HG03196 (cell line): ENCODE measurements around the gene RSBN1L.

Experiments used
- ATAC-seq: cut with Tn5 transposase; IDR thresholded peaks from one replicate; pipeline ENCODE4 v1.9.1; 2021; ENCODE audit not compliant: unreplicated experiment

The RSBN1L gene

DNA sequence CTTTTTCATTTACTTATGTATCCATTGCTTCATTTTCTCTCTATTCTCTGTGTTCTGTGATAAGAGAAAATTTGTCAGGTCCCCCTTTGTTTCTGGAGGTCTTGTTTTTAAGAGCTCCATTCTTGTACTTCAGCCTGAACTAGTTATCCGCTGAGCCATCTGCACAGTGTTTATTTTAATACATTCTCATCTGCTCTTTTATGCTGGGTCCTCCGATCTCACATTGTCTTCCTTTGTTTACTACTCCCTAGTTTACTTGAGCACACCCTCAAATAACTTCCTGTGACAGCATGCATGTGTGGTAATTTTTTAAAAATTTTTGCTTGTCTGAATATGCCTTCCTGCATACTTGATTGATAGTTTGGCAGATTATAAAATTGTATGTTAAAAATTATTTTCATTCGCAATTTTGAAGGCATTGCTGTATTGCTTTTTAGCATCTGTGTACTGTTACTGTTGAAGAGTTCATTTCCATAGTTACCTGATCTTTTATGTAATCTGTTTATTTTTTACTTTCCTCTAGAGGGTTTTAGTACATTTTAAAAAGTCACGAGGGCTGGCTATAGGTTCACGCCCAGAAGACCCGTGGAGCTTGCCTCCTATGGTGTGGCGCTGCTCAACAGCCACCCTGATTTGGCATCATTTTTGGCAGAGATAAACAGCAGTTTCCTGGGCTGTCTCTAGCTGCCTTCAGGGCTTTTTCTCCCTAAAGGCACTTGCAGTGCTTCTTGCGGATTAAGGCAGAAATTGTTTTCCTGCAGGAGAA, 31.9 kb downstream of the RSBN1L start:
- no peak for ATAC-seq

DNA sequence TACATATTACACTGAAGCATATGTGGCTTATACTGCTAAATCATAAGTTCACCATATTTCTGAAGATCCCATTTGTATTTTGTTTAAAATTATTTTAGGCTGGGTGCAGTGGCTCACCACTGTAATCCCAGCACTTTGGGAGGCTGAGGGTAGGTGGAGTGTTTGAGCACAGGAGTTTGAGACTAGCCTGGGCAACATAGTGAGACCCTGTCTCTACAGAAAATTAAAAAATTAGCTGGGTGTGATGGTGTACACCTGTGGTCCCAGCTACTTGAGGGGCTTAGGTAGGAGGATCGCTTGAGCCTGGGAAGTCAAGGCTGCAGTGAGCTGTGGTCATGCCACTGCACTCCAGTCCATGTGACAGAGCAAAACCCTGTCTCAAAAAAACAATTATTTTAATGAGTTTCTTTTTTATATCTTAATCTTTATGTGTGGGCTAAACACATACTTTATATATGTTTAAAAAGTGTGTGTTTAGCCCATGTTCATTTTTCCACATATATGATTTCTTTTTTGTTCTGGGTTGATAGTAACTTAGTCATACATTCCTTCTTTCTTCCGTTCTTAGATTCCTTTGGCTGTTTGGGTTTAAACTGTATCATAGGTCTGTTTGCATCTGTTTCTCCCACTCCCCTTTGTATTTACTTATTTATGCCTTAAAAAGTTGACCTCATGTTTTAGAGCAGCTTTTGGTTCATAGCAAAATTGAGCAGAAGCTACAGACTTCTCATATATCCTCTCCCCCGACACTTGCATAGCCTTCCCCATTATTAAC, 33.5 kb downstream of the RSBN1L start:
- ATAC-seq, result no peak

DNA sequence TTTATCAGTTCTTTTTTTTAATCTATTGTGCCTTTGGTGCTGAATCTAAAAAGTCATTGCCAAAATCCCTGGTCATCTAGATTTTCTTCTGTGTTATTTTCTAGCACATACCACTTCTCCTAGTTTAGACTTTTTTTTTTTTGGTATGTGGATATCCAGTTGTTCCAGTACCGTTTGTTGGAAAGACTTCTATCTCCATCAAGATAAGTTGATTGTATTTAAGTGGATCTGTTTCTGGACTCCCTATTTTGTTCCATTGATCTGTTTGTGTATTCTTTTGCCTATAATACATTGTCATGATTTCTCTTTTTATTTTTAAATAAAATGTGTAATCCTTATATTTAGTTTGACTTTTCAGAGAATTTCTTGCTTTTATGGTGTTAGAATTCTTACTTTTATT, 35.5 kb downstream of the RSBN1L start:
- ATAC-seq, result no peak

DNA sequence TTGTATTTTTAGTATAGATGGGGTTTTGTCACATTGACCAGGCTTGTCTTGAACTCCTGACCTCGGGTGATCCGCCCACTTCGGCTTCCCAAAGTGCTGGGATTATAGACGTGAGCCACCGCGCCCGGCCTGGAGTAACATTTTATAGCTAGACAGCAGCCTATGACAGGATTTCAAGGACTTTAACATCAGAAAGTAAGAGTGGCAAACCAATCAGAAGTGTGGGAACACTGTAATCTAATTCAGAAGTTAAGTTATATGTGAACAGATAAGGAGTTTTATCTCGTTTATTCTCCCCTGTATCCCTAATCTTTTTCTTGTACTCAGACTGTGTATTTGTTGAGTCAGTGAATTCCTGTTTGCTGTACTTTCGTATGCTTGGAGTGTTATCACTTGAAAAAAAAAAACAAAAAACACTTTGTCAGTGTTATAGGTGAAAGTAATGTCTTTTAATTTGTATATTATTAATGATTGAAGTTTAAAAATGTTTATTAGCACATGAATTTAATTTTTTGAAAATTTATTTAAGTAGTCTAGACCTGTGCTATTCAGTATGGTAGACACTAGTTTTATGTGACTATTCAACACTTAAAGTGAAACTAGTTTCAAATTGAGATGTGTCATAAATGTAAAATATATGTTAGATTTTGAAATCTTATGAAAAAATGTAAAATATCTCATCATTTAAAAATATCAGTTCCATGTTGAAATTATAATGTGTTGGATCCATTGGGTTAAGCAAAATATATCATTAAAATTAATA, 38.6 kb downstream of the RSBN1L start:
- no peak for ATAC-seq

DNA sequence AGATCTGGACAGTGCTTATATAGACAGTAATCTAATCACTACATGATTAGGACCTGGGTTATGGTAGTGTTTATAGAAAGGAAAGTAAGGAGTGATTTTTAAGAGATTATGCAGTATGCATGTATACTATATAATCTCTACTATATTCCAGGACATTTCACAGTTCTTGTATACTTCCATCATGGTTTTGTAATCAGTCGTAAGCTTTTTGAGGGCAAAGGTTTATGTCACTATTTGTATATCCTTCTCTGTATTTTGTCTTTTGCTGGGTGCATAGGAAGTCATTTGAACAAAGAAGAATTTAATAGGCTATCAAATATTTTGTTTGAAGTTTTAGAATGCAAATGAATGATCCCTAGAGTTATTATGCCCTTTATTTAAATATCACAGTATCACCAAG, 39.2 kb downstream of the RSBN1L start:
- ATAC-seq, result no peak

DNA sequence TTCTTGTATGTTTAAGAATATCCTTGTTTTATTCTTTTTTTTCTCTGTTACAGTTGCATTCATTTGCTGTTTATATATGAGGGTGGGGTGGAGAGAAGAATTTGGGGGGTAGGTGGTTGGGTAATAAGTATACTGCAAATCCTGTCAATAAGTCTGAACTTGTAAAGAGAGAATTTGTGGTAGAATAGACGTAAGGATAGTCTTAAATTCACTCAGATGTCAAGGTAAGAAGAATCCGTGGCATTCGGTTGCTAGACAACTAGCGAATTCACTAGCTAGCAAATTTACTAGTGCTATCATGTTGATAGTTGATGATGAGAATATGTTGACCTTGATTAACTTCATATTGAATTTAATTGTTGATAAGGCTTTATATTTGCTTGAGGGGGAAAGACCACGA, 40.7 kb downstream of the RSBN1L start:
- no peak for ATAC-seq

DNA sequence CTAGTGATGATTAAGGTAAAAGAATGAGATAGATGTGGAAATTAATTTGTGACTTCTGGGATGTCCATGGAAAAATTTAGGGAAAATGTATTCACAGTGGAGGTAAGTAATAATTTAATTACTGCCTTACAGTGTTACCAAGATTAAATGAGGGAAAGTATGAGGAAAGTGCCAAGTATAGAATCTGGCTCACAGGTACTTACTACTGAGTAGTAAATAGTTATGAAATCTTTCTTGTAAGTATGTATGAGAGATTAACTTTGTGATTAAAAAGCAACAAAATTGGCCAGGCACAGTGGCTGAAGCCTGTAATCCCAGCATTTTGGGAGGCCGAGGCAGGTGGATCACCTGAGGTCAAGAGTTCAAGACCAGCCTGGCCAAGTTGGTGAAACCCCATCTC, 42.1 kb downstream of the RSBN1L start:
- ATAC-seq, result no peak

DNA sequence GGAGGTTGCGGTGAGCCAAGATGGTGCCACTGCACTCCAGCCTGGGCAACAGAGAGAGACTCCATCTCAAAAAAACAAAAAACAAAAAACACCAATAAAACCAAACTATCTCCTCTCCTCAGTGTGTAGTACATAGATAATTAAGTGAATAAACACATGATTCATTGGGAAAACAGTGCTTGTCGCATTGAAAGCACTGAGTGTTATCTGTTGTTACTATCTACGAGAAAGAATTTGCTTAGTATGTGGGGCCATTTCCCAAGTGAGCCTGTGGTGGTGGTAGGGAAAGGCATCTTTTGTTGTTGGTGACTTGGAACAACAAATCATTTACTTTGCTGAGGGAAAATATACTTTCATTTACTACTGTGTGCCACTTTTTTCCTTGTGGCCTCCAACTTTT, 42.6 kb downstream of the RSBN1L start:
- ATAC-seq, result no peak

DNA sequence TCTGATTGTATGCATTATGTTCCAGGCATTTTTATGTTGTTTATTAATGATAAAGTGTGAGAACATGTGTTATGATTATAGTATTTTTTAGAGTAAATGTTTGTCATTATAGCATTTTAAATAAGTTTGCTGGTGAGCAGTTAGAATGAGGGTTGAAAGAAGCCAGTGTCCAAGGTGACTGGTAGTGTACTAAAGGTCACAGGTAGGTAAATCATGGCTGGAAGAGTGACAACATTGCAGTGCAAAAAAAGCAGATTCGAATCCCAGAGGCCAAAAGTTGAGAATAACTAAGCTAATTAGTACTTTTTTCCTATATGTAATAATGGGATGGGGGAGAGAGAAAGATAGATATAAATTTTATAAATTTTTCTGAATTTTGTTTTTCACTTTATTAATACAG, 44.0 kb downstream of the RSBN1L start:
- no peak for ATAC-seq

DNA sequence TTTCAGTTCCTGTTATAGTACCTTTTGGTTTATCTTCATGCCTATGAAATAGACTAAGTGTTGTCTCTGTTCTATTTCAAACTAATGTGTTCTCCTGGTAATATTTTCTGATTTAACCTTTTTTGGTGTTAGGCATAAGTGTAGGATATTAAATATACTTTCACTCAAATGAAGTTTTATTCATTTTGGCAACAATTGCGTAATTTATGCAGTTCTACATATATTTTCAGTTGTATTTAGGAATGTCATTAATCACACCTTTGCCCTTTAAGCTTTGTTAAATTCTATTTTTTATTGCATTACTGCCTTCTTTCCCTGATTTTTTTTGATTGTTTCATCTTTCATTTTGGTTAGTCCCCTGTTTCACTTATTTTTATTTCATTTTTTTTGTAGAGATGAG, 47.3 kb downstream of the RSBN1L start:
- ATAC-seq, result no peak

DNA sequence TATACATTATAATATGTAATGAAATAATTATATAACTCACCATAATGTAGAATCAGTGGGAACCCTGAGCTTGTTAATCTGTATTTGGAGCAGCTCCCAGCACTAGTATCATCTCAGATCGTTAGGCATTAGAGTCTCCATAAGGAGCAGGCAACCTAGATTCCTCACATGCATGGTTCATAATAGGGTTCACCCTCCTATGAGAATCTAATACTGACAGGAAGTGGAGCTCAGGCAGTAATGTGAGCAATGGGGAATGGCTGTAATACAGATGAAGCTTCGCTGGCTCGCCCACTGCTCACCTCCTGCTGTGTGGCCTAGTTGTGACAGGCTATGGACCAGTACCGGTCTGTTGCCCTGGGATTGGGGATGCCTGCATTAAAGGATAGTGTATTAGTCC, 49.5 kb downstream of the RSBN1L start:
- ATAC-seq, result no peak

DNA sequence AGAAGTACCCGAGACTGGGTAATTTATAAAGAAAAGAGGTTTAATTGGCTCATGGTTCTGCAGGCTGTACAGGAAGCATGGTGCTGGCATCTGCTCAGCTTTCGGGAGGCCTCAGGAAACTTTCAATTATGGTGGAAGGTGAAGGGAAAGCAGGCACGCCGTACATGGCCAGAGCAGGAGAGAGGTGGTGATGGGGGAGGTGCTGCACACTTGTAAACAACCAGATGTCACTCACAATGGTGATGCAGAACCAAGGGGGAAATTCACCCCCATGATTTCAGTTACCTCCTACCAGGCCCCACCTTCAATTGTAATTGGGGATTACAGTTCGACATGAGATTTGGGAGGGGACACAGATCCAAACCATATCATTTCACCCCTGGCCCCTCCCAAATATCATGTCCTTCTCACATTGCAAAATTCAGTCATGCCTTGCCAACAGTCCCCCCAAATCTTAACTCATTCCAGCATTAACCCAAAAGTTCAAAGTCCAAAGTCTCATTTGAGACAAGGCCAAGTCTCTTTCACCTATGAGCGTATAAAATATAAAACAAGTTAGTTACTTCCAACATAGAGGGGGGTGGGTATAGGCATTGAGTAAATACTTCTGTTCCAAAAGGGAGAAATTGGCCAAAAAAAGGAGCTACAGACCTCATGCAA, 50.0 kb downstream of the RSBN1L start:
- no peak for ATAC-seq

DNA sequence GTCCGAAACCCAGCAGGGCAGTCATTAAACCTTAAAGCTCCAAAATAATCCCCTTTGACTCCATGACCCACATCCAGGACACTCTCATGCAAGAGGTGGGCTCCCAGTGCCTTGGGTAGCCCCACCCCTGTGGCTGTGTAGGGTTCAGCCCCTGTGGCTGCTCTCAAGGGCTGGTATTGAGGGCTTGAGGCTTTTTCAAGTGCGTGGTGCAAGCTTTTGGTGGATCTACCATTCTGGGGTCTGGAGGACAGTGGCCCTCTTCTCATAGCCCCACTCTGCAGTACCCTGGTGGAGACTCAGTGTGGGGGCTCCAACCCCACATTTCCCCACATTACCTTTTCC, 50.5 kb downstream of the RSBN1L start:
- no peak for ATAC-seq

DNA sequence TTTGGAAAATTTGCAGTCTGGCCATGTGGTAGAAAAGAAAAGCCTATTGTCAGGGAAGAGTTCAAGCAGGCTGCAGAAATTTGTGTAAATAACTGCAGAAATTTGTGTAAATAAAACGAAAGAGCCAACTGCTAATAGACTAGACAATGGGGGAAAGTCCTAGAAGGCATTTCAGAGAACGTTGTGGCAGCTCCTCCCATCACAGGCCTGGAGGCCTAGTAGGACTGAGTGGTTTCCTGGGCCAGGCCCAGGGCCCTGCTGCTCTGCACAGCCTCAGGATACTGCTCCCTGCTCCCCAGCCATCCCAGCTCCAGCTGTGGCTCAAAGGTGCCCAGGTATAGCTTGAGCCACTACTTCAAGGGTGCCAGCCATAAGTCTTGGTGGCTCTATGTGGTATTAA, 50.9 kb downstream of the RSBN1L start:
- ATAC-seq, result no peak

DNA sequence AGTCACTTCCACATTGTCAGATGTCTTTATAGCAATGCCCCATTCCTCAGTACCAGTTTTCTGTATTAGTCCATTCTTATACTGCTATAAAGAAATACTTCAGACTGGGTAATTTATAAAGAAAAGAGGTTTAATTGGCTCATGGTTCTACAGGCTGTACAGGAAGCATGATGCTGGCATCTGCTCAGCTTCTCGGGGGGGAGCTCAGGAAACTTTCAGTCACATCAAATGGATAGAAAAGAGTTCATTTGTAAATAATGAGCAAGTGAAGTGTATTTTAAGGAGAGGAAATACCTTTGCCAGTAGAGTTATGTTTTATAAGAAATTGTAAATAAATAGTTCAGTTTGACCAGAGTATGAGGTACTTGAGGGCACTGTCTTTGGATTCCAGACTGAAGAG, 51.5 kb downstream of the RSBN1L start:
- ATAC-seq, result no peak

DNA sequence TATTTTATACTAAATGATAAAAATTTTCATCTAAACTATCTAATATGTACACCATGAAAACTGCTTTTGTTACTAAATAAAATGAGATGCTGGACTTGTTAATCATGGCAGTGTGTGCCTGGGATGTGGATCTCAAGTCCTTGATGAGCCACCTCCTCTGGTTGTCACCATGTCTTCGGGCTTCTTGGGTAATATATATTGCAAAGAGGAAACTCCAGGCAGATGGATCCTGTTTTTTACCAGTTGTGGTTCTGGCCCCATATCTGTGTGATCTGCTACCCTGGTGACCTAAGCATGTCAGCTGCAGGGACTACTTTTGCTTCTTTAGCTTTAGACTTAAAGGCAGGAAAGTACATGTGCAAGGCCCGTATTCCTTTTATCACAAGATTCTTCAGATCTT, 55.8 kb downstream of the RSBN1L start:
- ATAC-seq, result no peak

DNA sequence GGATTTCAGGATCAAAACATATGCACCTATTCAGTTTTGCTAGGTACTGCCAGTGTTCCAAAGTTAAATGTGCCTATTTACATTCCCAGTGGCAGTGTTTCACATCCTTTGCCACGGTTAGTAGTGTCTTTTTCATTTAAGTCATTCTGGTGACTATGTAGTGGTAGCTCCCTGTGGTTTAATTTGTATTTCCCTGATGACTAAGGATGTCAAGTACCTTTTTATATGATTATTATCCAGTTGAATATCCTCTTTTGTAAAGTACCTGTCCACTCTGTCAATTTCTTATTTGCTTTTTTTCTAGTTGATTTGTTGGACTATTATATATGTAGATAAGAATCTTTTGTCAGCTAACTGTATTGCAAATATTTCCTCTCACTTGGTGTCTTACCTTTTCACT, 56.9 kb downstream of the RSBN1L start:
- ATAC-seq, result no peak

DNA sequence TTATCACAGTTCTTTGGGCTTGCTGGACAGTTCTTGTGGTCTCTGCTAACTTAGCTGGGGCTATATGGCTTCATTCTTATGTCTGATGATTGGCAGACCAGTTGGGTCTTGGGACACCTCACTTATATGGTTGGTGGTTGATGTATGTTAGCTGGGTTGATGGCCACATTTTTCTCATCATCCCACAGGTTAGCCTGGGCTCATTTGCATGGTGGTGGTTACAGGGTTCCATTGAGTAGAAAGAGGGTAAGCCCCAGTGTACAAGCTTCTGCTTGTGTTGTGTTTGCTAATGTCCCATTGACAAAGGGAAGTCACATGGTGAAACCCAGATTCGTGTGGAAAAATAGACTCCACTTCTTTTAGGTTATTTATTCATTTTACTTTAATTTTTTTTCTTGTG, 61.3 kb downstream of the RSBN1L start:
- ATAC-seq, result peak; percentile 64

DNA sequence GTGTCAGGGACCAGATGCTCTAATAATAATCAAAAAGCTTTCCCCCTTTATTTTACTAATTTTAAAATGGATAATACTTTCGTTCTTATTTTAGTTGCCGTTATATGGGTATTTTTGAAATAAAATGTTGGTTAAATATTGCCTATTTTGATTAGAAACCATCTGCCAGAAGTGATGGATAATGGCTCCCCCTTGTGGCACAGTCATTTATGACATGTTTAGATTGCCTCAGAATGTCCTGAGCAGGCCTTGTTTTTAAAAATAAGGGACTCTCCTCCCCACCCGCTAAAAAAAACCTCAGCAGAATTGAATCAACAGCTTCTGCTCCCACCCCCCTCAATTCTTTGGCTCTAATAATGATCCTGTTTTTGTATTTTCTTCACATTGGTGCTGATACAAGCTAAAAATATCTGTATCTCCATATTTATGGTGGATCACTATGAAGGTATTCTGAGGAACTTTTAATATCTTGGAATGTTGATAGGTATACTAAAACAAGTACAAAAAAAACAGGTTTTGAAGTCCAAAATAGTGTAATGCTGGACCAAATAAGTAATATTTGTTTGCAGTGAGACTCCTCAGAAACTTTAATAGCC, 63.1 kb downstream of the RSBN1L start:
- ATAC-seq, result no peak

DNA sequence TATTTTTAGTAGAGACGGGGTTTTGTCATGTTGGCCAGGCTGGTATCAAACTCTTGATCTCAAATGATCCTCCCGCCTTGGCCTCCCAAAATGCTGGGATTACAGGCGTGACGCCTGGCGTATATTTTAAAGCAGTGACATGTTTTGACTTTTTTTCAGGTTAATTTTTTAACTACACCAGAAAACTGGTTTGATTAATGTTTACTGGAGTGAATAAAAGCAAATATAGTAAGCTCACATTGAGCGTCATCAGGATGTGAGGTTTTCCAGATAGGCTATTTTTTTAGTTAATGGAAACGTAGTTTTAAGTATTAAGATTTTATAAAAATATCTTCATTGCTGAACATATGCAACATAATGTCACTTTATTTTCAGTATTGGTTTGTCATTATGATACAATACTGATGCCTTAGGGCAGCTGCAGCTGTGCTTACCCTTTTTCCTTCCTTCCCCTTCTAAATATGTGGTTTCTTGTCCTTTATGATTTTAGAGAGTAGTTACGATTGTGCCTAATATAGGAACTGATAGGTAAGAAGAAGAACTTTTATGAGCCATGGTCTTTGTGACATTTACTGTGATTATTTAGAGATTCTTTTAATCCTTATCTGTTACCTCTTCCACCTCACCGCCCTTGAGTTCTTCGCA, 64.7 kb downstream of the RSBN1L start:
- ATAC-seq, result no peak

DNA sequence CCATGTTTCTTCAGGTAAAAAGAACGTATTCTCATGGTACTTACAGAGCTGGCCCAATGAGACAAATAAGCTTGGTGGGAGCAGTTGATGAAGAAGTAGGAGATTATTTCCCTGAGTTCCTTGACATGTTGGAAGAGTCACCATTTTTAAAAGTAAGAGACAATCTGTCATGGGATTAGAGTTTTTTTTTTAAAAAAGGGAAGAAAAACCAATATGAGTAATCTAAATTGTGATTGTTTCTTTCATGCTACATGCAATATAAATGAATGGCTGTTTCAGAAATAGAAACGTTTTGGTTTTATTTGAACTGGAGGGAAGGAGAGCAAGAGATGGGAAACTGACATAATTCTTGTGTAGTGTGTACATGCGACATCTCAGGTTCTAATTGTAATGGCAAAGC, 69.2 kb downstream of the RSBN1L start:
- no peak for ATAC-seq
